NCI-H1930 (cell line): ENCODE results near the gene ATG4C.
"Not testable (repeated sequence)": the region's sequence is repeated elsewhere in the genome, so short reads cannot be mapped to it uniquely, and the experiment has no call there.

Experiments
- DNase-seq, 2 experiments: peaks; one replicate each; lab custom pipeline; 2025; lab: John Stamatoyannopoulos, UW

Gene ATG4C

DNA sequence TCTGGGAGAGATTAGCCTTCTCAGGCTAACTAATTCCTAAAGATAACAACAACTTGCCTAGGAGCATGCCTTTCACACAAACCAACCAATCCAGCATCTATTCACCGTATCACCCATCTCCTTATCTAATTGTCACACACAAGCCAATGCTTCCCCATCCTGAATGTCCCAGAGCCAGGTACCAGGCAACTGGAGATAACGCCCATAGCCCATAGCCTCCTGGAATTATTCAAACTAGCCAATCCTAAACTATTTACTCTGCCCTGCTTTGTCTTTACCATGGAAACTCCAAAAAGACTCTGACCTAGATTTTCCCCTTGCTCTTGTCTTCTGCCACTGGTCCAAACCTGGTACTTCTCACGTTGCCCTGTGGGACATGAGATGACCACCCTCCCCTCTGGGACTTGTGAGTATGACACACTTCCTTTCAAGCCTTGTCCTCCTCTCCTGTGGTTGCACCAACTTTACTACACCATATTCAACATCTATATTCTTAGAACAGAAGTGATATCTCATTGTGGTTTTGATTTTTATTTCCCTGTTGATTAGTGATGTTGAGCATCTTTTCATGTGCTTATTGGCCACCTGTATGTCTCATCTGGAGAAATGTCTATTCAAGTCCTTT, 8.8 kb upstream of the ATG4C start:
- no peak for DNase-seq

DNA sequence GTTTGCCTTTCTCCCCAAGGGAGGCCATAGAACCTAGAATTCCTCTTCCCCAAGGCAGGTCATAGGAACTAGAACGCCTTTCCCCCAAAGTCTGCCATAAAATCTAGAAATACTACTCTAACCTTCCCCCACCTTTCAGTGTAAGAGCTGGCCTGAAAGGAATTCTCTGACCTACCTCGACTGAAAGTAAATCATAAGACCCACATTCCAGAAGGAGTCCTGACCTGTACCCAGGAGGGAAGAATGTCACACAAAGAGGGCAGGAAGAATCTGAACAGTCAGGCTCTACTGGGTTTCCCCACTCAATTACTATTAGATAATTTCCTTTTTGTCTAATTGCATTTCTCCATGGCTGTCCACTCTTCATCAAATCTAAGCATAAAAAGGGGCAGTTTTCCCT, 5.7 kb upstream of the ATG4C start:
- DNase-seq, result no peak

DNA sequence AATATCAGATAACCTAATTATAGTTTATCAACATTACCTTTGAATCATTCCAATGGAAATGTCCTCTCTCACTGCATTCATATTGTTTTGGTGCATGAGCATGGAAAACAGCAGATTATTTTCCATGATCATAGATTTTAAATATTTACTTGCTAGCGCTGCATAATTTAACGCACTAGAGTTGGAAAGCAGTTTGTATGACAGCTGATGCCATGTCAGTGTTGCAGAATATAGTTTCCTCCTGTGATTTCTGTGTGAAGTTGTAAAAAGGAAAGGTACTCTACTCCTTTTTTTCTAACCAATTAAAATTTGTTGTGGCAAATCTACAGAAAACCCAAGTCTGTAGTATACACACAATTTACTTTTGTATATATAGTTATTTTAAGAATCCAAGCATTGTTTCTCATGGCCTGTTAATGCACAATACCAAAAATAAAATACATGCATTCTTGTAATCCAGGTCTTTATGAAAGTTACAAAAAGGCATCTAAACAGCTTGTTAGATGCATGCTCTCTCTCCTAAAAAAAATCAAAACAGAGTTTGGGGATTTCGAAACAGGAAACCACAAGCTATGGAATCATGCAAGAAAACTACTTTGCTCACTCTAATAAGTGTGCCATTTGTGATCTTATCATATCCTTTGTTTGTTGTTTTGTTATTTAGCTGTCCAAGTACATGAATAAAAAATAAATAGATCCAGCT, 1.9 kb upstream of the ATG4C start:
- DNase-seq, result no peak

DNA sequence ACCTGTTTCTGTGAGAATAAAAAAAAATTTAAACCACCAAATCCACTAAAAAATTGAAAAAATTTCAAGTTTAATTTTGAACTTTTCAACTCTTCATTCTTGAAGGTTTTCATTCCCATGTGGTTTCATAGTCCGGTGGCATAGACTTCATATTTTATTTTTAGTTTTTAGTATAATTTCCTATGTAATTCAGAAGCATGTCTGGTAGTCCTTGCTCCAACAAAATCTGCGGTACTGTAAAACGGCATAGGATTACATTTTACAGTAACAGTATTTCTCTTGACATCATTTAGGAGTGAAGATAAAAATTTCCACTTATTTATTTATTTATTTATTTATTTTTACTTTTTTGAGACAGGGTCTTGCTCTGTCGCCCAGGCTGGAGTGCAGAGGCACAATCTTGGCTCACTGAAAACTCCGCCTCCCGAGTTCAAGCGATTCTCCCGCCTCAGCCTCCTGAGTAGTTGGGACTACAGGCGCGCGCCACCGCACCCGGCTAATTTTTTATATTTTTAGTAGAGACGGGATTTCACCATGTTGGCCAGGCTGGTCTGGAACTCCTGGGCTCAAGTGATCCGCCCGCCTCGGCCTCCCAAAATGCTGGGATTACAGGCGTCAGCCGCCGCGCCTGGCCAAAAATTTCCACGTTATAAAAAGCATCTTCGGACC, 1.3 kb upstream of the ATG4C start:
- not testable (repeated sequence) for DNase-seq

DNA sequence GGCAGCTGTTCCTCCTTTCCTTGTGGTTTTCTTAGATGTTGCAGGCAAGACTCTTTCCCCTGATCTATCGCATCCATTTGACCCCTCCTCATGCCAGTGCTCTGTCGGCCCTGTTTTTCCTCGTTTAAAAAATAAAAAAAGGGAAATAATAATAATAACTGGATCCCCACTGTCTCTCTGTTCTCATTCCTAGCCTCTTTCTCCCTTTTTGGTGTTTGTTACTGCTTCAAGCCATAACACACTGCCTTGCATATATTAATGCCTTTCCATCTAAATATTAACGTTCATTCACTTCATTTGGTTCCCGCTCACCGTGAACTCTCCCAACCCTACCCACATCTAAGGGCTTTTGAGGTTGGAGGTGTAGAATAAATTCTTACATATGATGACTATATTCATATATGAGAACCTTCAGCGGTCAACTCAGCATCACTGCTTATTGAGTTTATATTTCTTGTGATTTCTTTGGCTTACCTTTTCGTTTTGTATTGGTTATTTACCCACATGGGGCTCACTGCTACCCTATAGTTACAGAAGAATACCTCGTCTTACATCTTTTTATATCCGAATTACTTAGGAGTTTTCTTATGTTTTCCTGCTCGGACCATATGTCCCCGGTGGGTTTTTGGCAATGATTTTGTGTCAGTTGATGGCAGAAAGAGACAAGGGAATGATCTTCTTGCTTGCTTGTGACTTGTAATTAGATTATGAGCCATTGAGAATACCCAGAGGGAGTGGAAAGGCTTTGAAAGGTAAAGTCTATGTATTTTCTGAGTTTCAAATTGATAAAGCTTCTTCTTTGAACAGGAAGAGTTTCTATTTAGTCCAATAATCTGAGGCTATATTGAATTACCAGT, 805 bp downstream of the ATG4C start:
- DNase-seq, result no peak

DNA sequence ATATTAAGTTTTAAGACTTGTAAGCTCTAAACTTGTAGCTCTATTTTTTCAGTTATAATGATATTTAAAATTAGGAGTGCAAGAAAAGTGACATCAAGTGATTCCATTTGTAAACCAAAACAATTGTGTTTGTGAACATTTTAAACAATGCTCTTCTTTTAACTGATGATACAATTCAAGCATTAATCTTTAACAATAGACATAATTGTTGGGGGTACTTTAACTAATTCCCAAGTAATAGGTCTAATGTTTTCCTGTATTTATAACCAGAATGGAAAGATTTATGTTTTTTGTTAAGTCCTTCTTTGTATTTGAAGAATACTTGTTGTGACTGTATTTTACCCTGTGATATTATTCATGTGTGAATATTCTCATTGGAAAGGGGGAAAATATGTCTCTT, 6.8 kb downstream of the ATG4C start:
- DNase-seq, result no peak

DNA sequence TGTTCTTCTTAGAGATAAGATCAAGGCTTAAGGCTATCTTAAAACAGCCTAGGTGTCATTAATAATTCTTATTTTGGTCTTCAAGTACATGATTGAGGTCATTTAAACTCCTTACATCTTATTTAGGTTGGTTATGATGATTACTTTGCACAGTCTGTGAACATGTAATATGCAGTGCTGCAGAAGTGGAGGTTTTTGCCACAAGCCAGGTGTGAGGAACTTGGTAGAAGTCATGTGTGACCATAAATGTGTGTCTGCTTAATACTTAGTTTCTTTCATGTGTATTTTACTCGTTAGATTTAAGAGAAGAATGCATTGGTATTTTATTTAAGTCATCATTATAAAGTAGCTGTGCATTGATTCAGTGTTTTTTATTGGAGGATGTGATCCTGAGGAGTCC, 10.1 kb downstream of the ATG4C start:
- no peak for DNase-seq

DNA sequence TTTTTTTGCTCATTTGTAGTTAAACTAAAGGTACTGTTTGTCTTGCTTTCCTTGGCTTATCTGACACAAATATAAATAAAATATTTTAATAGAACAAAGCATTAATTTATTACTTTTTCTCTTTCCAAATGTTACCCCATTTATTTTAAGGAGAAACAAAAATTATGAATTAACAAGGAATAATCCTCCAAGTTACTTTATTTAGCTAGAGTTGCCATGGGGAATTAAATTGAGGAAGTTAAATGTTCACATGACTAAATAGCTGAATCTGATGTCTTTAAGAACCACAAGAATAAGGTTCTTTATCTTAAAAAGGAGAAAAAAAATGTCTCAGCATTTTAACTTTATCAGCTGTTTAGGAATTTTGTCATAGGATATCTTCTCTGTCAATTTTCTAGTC, 12.3 kb downstream of the ATG4C start:
- DNase-seq, result no peak

DNA sequence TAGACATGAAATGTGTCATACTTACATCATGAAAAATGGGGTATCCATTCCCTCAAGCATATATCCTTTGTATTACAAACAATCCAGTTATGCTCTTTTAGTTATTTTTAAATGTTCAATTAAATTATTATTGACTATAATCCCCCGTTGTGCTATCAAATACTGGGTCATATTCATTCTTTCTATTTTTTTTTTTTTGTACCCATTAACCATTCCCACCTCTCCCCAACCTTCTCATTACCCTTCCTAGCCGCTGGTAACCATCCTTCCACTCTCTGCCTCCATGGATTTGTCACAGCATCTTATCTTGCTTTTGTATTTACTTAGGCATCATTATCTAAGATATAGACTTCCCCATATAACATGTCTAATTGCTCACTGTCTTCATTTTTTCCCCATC, 15.8 kb downstream of the ATG4C start:
- DNase-seq, result no peak

DNA sequence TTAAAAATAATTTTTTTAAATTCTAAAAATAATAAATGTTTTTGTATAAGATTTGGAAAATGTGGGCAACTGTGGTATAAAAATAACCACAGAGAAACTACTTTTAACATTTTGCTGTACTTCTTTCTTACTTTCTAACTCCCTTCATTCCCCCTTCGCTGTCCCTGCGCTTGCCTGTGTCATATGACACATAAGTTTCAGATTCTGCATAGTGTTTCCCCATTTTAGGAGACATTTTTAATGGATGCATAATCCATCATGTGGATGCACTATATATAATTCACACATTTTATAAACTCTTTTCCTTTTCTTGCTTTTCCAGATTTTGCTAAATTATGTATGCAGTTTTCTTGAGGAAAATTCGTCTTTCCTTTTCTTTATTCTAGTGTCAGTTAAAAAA, 16.3 kb downstream of the ATG4C start:
- DNase-seq, result no peak

DNA sequence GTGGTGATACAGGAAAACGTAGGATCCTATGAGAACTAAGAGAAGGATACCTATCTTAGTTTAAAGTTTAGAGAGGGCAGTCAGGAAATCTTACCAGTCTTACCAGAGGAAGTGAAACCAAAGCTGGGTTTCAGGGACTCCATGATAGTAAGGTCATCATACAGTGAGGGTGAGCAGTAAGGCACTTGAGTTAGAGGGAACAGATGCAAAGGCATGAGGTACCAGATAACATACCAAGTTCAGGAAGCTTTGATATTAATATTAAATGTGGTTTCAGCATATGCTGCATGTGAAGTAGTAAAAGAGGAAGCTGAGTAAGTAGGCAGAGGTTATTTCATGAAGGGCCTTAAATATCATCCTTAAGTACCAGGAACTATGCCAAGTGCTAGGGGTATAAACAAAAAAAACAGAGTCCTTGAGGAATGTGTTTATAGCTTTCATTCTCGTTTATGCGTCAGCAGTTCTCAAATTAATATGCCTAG, 16.9 kb downstream of the ATG4C start:
- no peak for DNase-seq

DNA sequence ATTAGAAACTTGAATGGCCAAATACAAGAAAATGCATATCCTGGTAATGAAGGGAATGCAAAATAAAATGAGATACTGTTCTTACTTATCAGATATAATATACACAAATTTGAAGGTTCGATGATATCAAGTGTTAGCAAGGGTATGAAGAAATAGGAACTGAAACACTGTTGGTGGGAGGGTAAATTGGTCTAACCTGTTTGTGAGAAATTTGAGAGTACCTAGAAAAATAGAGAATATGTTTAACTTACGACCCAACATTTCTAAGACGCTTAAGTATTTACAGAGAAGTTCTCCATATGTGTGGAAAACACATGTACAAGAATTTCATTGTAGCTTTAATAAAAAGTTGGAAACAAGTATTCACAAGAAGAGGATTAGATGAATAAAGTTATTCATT, 25.9 kb downstream of the ATG4C start:
- DNase-seq, result no peak

DNA sequence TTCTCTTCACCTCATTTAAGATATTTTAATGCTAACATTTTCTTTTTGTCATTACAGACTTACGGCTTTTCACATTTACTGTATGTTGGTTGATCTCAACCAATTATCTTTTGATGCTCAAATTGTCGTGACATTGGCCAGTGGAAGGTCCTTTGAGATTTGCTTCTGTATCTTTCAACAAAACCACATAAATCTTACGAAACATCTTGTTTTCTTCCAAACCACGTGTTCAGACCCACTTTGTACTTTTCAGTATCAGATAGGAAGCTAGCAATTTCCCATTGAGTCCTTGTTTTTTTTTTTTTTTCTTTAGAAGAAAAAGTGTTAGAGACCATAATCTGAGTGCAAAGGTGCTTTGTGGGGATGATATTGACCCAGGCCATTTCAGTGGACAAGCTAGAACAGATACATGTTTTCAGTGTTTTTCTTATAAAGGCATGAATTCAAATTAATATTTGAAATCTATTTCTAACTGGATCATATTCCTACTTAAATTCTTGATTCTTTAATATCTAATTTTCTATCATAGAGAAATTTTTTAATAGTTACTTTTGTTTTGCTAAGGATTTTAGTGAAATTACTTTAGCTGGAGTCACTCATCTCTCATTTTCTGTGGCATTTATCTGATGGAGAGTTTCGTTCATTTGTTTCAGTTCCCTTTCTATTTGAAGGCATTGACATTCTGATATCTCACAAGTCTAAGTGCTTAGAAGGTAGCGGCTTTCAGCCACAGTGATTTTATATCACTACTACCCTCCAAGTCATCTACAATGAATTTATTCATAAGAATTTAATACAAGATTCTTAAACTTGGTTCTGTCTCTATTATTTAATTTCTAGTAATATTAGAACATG, 26.7 kb downstream of the ATG4C start:
- DNase-seq, result no peak

DNA sequence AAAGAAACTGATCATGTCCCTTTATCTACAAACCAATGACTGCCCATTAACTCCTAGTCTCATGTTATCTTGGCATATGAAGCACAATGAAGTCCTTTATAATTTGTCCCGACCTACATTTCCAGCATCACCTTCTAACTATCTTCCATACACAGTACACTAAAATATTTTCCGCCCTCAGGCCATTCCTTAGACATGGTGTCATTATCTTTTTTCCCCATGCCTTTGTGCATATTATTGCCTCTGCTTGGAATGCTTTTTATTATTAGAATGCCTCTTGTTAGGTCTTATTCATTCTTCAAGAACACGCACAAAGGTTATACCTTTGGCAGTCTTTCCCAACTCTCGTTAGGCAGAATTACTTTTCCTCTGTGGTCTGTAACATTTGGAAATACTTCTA, 39.6 kb downstream of the ATG4C start:
- DNase-seq, result no peak

DNA sequence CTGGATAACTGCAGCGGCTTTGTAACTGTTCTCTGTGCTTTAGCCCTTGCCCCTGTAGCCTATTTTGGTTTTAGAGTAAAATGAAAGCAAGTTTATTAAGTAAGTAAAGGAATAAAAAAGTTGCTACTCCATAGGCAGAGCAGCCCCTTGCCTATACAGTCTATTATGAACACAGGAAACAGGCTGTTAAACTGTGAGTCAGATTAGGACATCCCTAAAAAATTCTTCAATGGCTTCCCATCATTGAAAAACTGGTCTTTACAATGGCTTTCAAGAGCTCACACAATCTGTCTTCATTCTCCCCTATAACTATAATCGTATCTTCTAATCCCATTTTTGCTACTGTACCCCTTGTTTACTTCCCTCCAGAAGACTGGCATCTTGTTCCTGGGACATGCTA, 43.0 kb downstream of the ATG4C start:
- DNase-seq, result no peak

DNA sequence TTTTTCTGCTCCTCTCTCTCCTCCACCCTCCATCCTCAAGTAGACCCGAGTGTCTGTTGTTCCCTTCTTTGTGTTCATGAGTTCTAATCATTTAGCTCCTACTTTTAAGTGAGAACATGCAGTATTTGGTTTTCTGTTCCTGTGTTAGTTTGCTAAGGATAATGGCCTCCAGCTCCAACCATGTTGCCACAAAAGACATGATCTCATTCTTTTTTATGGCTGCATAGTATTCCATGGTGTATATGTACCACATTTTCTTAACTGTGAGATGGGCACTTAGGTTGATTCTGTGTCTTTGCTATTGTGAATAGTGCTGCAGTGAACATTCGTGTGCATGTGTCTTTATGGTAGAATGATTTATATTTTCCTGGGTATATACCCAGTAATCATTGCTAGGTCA, 43.9 kb downstream of the ATG4C start:
- not testable (repeated sequence) for DNase-seq

DNA sequence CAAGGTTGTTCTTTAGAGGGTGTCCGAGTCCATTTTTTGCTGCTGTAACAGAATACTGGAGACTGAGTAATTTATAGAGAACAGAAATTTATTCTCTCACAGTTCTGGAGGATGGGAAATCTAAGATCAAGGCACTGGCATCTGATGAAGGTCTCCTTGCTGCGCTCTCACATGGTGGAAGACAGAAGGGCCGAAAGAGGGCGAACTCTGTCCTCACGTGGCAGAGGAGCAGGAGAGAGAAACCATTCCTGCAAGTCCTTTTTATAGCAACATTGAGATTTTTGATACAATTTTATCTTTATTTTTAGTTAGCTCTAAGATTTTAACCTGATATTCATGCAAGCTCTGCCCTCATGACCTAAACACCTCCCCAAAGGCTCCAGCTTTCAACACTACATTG, 48.3 kb downstream of the ATG4C start:
- DNase-seq, result no peak

DNA sequence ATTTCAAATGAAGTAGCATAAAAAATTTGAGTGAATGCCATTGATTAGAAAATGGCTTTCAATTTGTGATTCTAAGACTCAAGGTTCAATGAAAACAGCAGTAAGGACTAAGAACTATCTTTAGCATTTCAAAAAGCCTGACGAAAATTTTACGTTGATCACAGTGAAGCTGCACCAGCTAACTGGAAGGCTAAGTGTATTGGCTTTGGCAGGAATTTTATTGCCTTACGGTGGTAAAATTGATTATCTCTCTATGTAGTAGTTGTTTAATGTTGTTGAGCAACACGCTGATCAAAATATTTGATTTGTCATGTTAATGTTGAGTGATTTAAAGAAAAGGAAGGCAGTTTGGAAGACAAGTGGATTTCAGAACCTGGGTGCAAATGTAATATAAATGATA, 49.6 kb downstream of the ATG4C start:
- no peak for DNase-seq

DNA sequence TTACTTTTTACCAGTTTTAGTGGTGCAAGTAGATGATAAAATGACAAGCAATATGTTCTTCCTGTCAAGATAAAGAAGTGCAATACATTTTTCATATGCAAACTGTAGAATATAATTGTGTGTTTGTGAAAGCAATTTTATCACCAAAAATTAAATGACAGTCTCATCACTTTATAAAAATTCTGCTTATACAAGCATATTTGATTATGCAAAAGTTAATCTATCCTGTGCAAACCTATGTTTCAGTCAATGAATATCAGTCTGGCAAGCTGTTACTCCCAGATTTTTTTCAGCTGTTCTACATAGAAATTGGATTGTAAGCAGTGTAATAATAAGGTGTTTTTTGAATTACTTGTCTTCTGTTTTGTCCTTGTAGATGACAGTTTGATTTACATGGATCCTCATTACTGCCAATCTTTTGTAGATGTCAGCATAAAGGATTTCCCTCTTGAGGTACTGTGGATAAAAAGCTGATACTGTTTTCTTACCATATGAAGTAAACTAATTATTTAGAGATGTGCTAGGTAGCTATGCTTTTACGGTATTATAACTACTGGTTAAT, 50.5 kb downstream of the ATG4C start:
- DNase-seq, result no peak

DNA sequence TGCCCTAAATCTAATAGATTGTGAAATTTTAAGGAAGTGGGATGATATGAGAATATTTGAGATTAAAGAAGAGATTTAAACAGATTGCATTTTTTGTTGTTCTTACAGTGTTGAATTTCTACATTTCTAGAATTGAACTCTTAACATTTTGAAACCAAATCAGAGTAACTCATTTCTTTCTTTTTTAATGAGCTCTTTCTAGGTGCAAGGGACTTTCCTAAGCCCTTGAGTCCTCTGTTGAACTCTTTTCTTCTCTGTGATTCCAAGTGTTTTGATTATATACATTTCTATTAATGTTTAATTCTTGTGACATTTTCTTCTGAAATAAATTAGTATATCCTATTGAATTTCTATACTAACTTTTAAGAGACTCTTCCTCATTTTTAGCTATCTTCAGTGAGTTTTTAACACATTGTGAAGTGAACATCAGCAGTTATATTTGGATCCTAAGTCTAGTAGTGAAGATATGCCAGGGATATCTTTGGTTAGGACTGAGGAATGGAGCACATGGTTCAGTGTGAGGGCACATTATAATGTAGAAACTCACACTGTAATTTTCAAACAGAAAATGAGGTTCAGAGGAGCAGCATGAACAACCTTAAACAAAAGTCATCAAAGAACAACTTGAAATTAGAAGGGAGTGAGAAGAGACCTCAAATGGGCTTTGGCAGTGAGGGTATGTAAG, 53.1 kb downstream of the ATG4C start:
- no peak for DNase-seq

DNA sequence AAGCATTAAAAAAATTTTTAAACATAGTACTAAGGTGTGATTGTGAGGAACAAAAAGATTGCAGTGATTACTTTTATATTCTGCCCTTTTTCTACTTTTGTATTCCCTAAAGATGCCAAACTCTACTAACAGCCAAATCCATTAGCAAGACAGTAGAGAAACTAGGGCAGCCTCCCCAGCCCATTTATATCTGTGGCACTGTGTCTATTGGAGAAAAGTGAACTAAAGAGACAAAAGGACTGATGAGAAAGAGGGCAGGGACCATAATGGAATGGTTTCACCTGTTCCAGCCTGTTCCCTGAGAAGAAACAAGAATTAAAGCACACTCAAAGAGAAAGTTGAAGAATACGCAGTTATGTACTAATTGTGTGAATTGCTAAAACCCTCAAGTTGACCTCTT, 56.6 kb downstream of the ATG4C start:
- DNase-seq, result no peak
